RWPE2 (cell line): ENCODE data around the gene GNLY.

Experiments used
- ATAC-seq: fragments of 200-7000 bp; cut with Tn5 transposase; 3 replicates; pipeline ENCODE4 v1.9.1; 2021; ENCODE audit warnings: low read depth
- DNase-seq: peaks from one replicate; pipeline ENCODE4 v3.0.0-alpha.2; 2020; ENCODE audit warnings: low spot score
- H3K27ac ChIP-seq: fragments of 450-650 bp; 2 replicates; pipeline ENCODE4 v1.5.1; 2017; ENCODE audit warnings: mild to moderate bottlenecking; ENCODE audit not compliant: poor library complexity, severe bottlenecking
- H3K27me3 ChIP-seq: fragments of 250-450 bp; sonication (Bioruptor Pico); 2 replicates; pipeline ENCODE4 v1.5.1; 2021; ENCODE audit warnings: mild to moderate bottlenecking, moderate library complexity; ENCODE audit not compliant: insufficient read depth, poor library complexity, severe bottlenecking
- H3K36me3 ChIP-seq: fragments of 250-450 bp; sonication (Bioruptor Pico); 2 replicates; pipeline ENCODE4 v1.5.1; 2020; ENCODE audit warnings: low read depth, mild to moderate bottlenecking, moderate library complexity
- H3K4me1 ChIP-seq: fragments of 250-450 bp; sonication (Bioruptor Pico); 2 replicates; pipeline ENCODE4 v1.5.1; 2021; ENCODE audit warnings: mild to moderate bottlenecking, moderate library complexity; ENCODE audit not compliant: insufficient read depth, poor library complexity, severe bottlenecking
- H3K4me3 ChIP-seq: fragments of 250-450 bp; sonication (Bioruptor Pico); 2 replicates; pipeline ENCODE4 v1.5.1; 2021; ENCODE audit warnings: mild to moderate bottlenecking, moderate library complexity; ENCODE audit not compliant: severe bottlenecking
- H3K9me3 ChIP-seq: fragments of 250-450 bp; sonication (Bioruptor Pico); 2 replicates; pipeline ENCODE4 v1.5.1; 2021; ENCODE audit warnings: mild to moderate bottlenecking, moderate library complexity; ENCODE audit not compliant: severe bottlenecking
- TF ChIP-seq, protein P1 (sequence below): fragments of 450-650 bp; IDR thresholded peaks from one replicate; pipeline ENCODE4 v1.5.1; 2017; ENCODE audit warnings: mild to moderate bottlenecking, moderate library complexity; ENCODE audit not compliant: poor library complexity, severe bottlenecking

Gene GNLY

DNA sequence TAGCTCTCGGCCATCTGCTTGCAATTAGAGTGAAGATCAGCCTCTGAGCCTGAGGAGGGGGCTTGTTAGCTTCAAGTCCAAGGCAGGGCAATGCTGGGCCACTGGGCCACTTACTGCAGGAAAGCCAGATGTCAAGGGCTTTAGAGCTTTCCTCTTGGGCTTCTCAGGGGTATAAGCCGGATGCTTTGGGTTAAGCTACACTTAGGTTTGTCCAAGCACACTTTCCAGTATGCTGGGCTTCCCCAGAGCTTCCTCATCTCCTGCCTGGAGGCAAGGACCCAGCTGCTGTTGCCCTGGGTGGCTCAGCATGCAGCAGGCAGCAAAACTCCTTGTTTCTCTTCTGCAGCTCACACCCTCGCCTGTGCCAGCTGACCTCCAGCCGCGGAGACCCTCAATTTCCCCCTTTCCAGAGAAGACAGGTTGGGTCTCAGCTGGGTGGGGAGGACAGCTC, 30.6 kb downstream of the GNLY start:
- Histone ChIP-seq H3K4me1 (no peaks in the 10 kb centered on the region), H3K9me3 (no peaks in the 10 kb centered on the region), H3K4me3 (no peak overlapping the region), H3K27me3 (no peaks in the 10 kb centered on the region), H3K27ac (no peak overlapping the region), H3K36me3 (no peaks in the 10 kb centered on the region)
- DNase-seq (no peak), ATAC-seq (no peak)
- TF ChIP-seq, protein P1, sequence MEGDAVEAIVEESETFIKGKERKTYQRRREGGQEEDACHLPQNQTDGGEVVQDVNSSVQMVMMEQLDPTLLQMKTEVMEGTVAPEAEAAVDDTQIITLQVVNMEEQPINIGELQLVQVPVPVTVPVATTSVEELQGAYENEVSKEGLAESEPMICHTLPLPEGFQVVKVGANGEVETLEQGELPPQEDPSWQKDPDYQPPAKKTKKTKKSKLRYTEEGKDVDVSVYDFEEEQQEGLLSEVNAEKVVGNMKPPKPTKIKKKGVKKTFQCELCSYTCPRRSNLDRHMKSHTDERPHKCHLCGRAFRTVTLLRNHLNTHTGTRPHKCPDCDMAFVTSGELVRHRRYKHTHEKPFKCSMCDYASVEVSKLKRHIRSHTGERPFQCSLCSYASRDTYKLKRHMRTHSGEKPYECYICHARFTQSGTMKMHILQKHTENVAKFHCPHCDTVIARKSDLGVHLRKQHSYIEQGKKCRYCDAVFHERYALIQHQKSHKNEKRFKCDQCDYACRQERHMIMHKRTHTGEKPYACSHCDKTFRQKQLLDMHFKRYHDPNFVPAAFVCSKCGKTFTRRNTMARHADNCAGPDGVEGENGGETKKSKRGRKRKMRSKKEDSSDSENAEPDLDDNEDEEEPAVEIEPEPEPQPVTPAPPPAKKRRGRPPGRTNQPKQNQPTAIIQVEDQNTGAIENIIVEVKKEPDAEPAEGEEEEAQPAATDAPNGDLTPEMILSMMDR: no peak

GRCh38 chr2:85725451-85725850, 31.3 kb downstream of the GNLY start:
- Histone ChIP-seq H3K4me1 (no peaks in the 10 kb centered on the region), H3K4me3 (no peak overlapping the region), H3K27ac (no peak overlapping the region), H3K9me3 (no peaks in the 10 kb centered on the region), H3K36me3 (no peaks in the 10 kb centered on the region), H3K27me3 (no peaks in the 10 kb centered on the region)
- DNase-seq: no peak
- ATAC-seq: no peak
- TF ChIP-seq, protein P1: no peak

- Histone ChIP-seq H3K36me3 (no peaks in the 10 kb centered on the region), H3K27me3 (no peaks in the 10 kb centered on the region), H3K4me3 (no peak overlapping the region), H3K27ac (no peak overlapping the region), H3K9me3 (no peaks in the 10 kb centered on the region), H3K4me1 (no peaks in the 10 kb centered on the region)
- DNase-seq: no peak
- TF ChIP-seq, protein P1: no peak
- ATAC-seq: no peak
These were observed 33.6 kb downstream of the GNLY start for GRCh38 chr2:85727798-85728197.

DNA sequence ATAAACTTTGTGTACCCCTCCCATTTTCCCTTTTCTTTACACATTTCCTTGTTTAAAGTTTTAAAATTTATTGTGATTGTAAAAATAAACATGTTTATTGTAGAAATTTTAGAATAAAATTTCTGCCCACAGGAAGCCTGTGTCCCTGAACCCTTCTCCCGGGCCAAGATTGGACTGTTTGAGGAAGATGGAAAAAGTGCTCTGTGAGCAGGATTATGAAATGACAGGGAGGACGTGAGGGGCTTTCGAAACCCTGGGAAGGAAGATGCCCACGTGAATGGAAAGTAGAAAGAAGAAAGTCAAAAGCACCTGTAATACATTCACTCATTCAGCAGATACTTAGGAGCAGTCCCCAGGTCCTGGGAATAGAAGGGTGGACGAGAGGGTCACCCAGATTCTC, 34.2 kb downstream of the GNLY start:
- no peaks in the 10 kb centered on the region for H3K27me3 ChIP-seq
- no peak for DNase-seq
- no peak for ATAC-seq
- TF ChIP-seq, protein P1: no peak
- no peak overlapping the region for H3K27ac ChIP-seq
- no peaks in the 10 kb centered on the region for H3K9me3 ChIP-seq
- H3K4me1 ChIP-seq: no peaks in the 10 kb centered on the region
- no peaks in the 10 kb centered on the region for H3K36me3 ChIP-seq
- H3K4me3 ChIP-seq: no peak overlapping the region

DNA sequence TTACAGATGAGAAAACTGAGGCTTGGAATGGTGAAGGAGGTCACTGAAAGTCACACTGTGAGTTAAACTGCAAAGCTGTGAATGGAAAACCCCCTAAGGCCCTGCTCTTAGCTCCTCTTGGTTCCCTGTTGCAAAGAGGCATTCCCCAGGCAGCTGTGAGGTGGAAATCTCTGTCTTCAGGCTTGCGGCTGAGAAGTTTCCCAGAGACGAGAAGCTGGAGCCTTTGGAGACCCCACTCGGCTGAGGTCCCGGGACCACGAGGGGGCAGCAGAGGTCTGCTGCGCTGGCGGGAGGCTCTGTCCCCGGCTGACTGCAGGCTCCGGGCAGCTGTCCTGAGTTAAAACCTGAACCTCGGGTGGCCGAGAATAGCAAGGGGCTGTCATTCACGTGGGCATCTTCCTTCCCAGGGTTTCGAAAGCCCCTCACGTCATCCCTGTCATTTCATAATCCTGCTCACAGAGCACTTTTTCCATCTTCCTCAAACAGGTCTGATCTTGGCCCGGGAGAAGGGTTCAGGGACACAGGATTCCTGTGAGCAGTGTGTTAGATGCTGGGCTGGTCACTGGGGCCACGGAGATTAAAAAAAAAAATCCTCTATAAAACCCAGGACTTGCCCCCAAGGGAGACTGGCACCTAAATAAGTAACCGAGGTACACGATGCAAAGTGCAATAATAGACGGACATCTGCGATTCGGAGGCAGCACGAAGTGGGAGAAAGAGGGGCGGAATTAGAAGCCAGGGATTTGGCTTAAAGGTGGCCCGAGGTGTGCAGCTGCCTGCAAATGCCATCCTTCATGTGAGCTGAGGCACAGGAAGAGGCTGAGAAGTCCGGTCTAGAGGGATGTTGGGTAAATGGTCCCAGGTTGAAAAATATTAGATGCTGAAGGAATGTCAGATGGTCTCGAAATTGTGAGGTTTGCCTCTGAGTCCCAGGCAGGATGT, 35.0 kb downstream of the GNLY start:
- Histone ChIP-seq H3K4me1 (no peaks in the 10 kb centered on the region), H3K36me3 (no peaks in the 10 kb centered on the region), H3K27ac (no peak overlapping the region), H3K27me3 (no peaks in the 10 kb centered on the region), H3K4me3 (no peak overlapping the region), H3K9me3 (no peaks in the 10 kb centered on the region)
- peak; percentile 98 for ATAC-seq
- no peak for DNase-seq
- TF ChIP-seq, protein P1: peak; percentile 96
